OCI-LY1 (cell line): Measurements from ENCODE around the gene TUB.

Source experiments
- H2AFZ ChIP-seq: fragments of 200-600 bp; sonication (generic), shearing (Covaris generic); 2 replicates; pipeline ENCODE4 v1.6.0; 2014; ENCODE audit warnings: antibody characterized with exemption, mild to moderate bottlenecking, low read length
- H3F3A ChIP-seq: fragments of 200-600 bp; sonication (generic), shearing (Covaris generic); 2 replicates; pipeline ENCODE4 v1.6.0; 2014; ENCODE audit warnings: mild to moderate bottlenecking, antibody characterized with exemption, low read length, moderate library complexity; ENCODE audit not compliant: insufficient read depth
- H3K27ac ChIP-seq: fragments of 200-600 bp; sonication (generic); 2 replicates; pipeline ENCODE4 v1.5.1; 2014; ENCODE audit warnings: low read length, mixed run types, mild to moderate bottlenecking, low read depth; ENCODE audit not compliant: poor library complexity, severe bottlenecking
- H3K27me3 ChIP-seq: fragments of 200-600 bp; sonication (generic); 2 replicates; pipeline ENCODE4 v1.6.0; 2014; ENCODE audit warnings: antibody characterized with exemption, mild to moderate bottlenecking, low read length, moderate library complexity; ENCODE audit not compliant: insufficient read depth
- H3K36me3 ChIP-seq: fragments of 200-600 bp; sonication (generic); 2 replicates; pipeline ENCODE4 v1.6.1; 2014; ENCODE audit warnings: mild to moderate bottlenecking, antibody characterized with exemption, low read length, moderate library complexity, mixed read lengths; ENCODE audit not compliant: insufficient read depth
- H3K4me1 ChIP-seq: fragments of 200-600 bp; sonication (generic); 2 replicates; pipeline ENCODE4 v1.5.1; 2014; ENCODE audit warnings: mild to moderate bottlenecking, low read length, moderate library complexity; ENCODE audit not compliant: insufficient read depth, severe bottlenecking
- H3K4me2 ChIP-seq: fragments of 200-600 bp; sonication (generic), shearing (Covaris generic); 2 replicates; pipeline ENCODE4 v1.6.1; 2014; ENCODE audit warnings: low read length
- H3K4me3 ChIP-seq: fragments of 200-600 bp; sonication (generic); 2 replicates; pipeline ENCODE4 v1.5.1; 2014; ENCODE audit warnings: low read length, low read depth, mild to moderate bottlenecking, mixed read lengths; ENCODE audit not compliant: poor library complexity, severe bottlenecking
- H3K79me2 ChIP-seq: fragments of 200-600 bp; shearing (Covaris generic); 2 replicates; pipeline ENCODE4 v1.6.1; 2016; ENCODE audit warnings: mixed run types, low read length, mixed read lengths; ENCODE audit not compliant: insufficient read depth
- H3K9ac ChIP-seq: fragments of 200-600 bp; sonication (generic), shearing (Covaris generic); 2 replicates; pipeline ENCODE4 v1.6.1; 2014; ENCODE audit warnings: mild to moderate bottlenecking, low read length, mixed read lengths
- H3K9me2 ChIP-seq: fragments of 200-600 bp; sonication (generic), shearing (Covaris generic); 2 replicates; pipeline ENCODE4 v1.6.1; 2014; ENCODE audit warnings: low read depth, mild to moderate bottlenecking, low read length, mixed read lengths
- H3K9me3 ChIP-seq: fragments of 200-600 bp; shearing (Covaris generic); 2 replicates; pipeline ENCODE4 v1.6.1; 2014; ENCODE audit warnings: low read length, mixed read lengths
- H4K20me1 ChIP-seq: fragments of 200-600 bp; sonication (generic), shearing (Covaris generic); 2 replicates; pipeline ENCODE4 v1.6.0; 2016; ENCODE audit warnings: mild to moderate bottlenecking, low read length; ENCODE audit not compliant: insufficient read depth
- EZH2 ChIP-seq: fragments of 200-600 bp; sonication (generic), shearing (Covaris generic); IDR thresholded peaks from 2 replicates; pipeline ENCODE4 v1.8.0; 2017; ENCODE audit warnings: borderline replicate concordance, mixed run types, mild to moderate bottlenecking, antibody characterized with exemption, low read length, moderate library complexity, mixed read lengths
- TF ChIP-seq, protein P1 (sequence below): fragments of 200-600 bp; sonication (generic), shearing (Covaris generic); IDR thresholded peaks from 2 replicates; pipeline ENCODE4 v1.5.1; 2017; ENCODE audit warnings: mild to moderate bottlenecking, antibody characterized with exemption, low read length, moderate library complexity, mixed read lengths

The TUB gene

DNA sequence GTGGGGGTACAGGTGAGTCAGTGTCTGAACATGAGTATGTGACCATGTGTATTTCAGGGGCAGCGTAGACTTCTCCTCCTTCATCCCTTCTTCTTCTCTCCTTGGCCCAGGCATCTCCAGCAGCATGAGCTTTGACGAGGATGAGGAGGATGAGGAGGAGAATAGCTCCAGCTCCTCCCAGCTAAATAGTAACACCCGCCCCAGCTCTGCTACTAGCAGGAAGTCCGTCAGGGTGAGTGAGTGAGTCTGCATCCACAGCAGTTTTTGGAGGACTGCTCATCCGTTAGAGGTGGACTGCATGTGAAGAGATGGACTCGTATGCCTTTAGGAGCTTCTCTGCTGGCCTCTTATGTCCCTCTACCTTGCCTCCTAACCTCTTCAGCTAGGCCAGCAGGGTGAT is 15.6 kb downstream of the TUB start:
- no peak overlapping the region for H3K4me2 ChIP-seq
- H3K9me2 ChIP-seq, result no peaks in the 10 kb centered on the region
- H3K4me1 ChIP-seq, result no peaks in the 10 kb centered on the region
- no peak overlapping the region for H3K9ac ChIP-seq
- H3K79me2 ChIP-seq, result no peaks in the 10 kb centered on the region
- no peak for TF ChIP-seq EZH2
- TF ChIP-seq, protein P1, sequence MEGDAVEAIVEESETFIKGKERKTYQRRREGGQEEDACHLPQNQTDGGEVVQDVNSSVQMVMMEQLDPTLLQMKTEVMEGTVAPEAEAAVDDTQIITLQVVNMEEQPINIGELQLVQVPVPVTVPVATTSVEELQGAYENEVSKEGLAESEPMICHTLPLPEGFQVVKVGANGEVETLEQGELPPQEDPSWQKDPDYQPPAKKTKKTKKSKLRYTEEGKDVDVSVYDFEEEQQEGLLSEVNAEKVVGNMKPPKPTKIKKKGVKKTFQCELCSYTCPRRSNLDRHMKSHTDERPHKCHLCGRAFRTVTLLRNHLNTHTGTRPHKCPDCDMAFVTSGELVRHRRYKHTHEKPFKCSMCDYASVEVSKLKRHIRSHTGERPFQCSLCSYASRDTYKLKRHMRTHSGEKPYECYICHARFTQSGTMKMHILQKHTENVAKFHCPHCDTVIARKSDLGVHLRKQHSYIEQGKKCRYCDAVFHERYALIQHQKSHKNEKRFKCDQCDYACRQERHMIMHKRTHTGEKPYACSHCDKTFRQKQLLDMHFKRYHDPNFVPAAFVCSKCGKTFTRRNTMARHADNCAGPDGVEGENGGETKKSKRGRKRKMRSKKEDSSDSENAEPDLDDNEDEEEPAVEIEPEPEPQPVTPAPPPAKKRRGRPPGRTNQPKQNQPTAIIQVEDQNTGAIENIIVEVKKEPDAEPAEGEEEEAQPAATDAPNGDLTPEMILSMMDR, result no peak
- H3K4me3 ChIP-seq, result no peak overlapping the region
- H4K20me1 ChIP-seq, result no peaks in the 10 kb centered on the region
- no peaks in the 10 kb centered on the region for H3K9me3 ChIP-seq
- no peak overlapping the region for H2AFZ ChIP-seq
- H3K27me3 ChIP-seq, result no peaks in the 10 kb centered on the region
- H3K36me3 ChIP-seq, result no peaks in the 10 kb centered on the region
- H3K27ac ChIP-seq, result no peak overlapping the region
- H3F3A ChIP-seq, result no peaks in the 10 kb centered on the region

DNA sequence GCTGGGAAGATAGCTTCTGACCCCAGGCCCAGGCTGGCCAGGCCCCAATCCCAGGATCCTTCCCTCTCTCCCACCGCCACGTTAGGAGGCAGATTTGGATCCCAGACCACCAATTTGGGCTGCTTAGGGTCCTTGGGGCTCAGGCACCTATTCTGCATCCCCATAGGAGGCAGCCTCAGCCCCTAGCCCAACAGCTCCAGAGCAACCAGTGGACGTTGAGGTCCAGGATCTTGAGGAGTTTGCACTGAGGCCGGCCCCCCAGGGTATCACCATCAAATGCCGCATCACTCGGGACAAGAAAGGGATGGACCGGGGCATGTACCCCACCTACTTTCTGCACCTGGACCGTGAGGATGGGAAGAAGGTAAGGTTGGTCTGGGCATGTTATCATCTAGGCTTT is 16.1 kb downstream of the TUB start:
- no peaks in the 10 kb centered on the region for H3K4me1 ChIP-seq
- TF ChIP-seq EZH2, result no peak
- TF ChIP-seq, protein P1, result no peak
- H3K4me2 ChIP-seq, result no peak overlapping the region
- H3K9me2 ChIP-seq, result no peaks in the 10 kb centered on the region
- H3F3A ChIP-seq, result no peaks in the 10 kb centered on the region
- H2AFZ ChIP-seq, result no peak overlapping the region
- no peaks in the 10 kb centered on the region for H3K79me2 ChIP-seq
- H3K4me3 ChIP-seq, result no peak overlapping the region
- H3K36me3 ChIP-seq, result no peaks in the 10 kb centered on the region
- H4K20me1 ChIP-seq, result no peaks in the 10 kb centered on the region
- no peaks in the 10 kb centered on the region for H3K27me3 ChIP-seq
- H3K9me3 ChIP-seq, result no peaks in the 10 kb centered on the region
- H3K9ac ChIP-seq, result no peak overlapping the region
- H3K27ac ChIP-seq, result no peak overlapping the region

GRCh38 chr11:8097468-8097867 is 16.5 kb downstream of the TUB start:
- H3K4me1 ChIP-seq, result no peaks in the 10 kb centered on the region
- H3K4me2 ChIP-seq, result no peak overlapping the region
- H4K20me1 ChIP-seq, result no peaks in the 10 kb centered on the region
- H3K4me3 ChIP-seq, result no peak overlapping the region
- no peak overlapping the region for H3K27ac ChIP-seq
- H3K27me3 ChIP-seq, result no peaks in the 10 kb centered on the region
- no peaks in the 10 kb centered on the region for H3K79me2 ChIP-seq
- H3K9me2 ChIP-seq, result no peaks in the 10 kb centered on the region
- no peaks in the 10 kb centered on the region for H3K9me3 ChIP-seq
- no peak overlapping the region for H3K9ac ChIP-seq
- no peak for TF ChIP-seq EZH2
- TF ChIP-seq, protein P1, result no peak
- H3F3A ChIP-seq, result no peaks in the 10 kb centered on the region
- no peaks in the 10 kb centered on the region for H3K36me3 ChIP-seq
- H2AFZ ChIP-seq, result no peak overlapping the region
